GM12892 (cell line): Measurements from ENCODE around the gene TMEM255B.

Source experiments
- DNase-seq: peaks from one replicate; pipeline ENCODE4 v3.0.0; 2011; ENCODE audit not compliant: insufficient read length
- FAIRE-seq: peaks from 2 replicates; lab custom pipeline; 2011; peaks lifted over from hg19 to GRCh38; lab: Jason Lieb, UNC
- POLR2A ChIP-seq: IDR thresholded peaks from 2 replicates; pipeline ENCODE4 v1.6.1; 2011; ENCODE audit warnings: low read depth, low read length, control low read depth
- POLR2AphosphoS5 ChIP-seq: IDR thresholded peaks from 2 replicates; pipeline ENCODE4 v1.6.1; 2011; ENCODE audit warnings: low read depth, low read length, control low read depth
- TAF1 ChIP-seq: IDR thresholded peaks from 2 replicates; pipeline ENCODE4 v1.6.1; 2011; ENCODE audit warnings: low read depth, mild to moderate bottlenecking, control low read depth, low read length, borderline replicate concordance

Gene TMEM255B

GRCh38 chr13:113796964-113797676 lies 38.1 kb downstream of the TMEM255B start:
- TF ChIP-seq POLR2AphosphoS5 (no peak), TAF1 (no peak), POLR2A (no peak)
- no peak for FAIRE-seq
- no peak for DNase-seq

- TF ChIP-seq POLR2AphosphoS5: no peak
- no peak for TF ChIP-seq POLR2A
- TF ChIP-seq TAF1: no peak
- FAIRE-seq (no peak), DNase-seq (no peak)
Observed at GRCh38 chr13:113798200-113798811, 39.3 kb downstream of the TMEM255B start.

- FAIRE-seq: no peak
- no peak for DNase-seq
- no peak for TF ChIP-seq TAF1
- TF ChIP-seq POLR2A: no peak
- no peak for TF ChIP-seq POLR2AphosphoS5
Observed at GRCh38 chr13:113800576-113800926, 41.5 kb downstream of the TMEM255B start.

- TF ChIP-seq TAF1 (no peak), POLR2AphosphoS5 (no peak), POLR2A (no peak)
- FAIRE-seq: no peak
Observed at GRCh38 chr13:113801289-113801961, 42.4 kb downstream of the TMEM255B start.

GRCh38 chr13:113802090-113802531 lies 43.1 kb downstream of the TMEM255B start:
- no peak for DNase-seq
- no peak for FAIRE-seq
- TF ChIP-seq TAF1 (no peak), POLR2A (no peak), POLR2AphosphoS5 (no peak)

More at GRCh38 chr13:113801289-113801961, 42.4 kb downstream of the TMEM255B start:
- DNase-seq: no peak

GRCh38 chr13:113802761-113803160 lies 43.7 kb downstream of the TMEM255B start:
- TF ChIP-seq POLR2A (no peak), TAF1 (no peak), POLR2AphosphoS5 (no peak)
- FAIRE-seq: no peak
- no peak for DNase-seq

- TF ChIP-seq TAF1 (no peak), POLR2AphosphoS5 (no peak), POLR2A (no peak)
- no peak for FAIRE-seq
- DNase-seq: no peak
Observed at GRCh38 chr13:113803409-113804016, 44.5 kb downstream of the TMEM255B start.

GRCh38 chr13:113804017-113804702 lies 45.1 kb downstream of the TMEM255B start:
- DNase-seq: no peak
- TF ChIP-seq POLR2A (no peak), POLR2AphosphoS5 (no peak), TAF1 (no peak)
- no peak for FAIRE-seq

GRCh38 chr13:113804703-113805430 lies 45.8 kb downstream of the TMEM255B start:
- TF ChIP-seq TAF1 (no peak), POLR2A (no peak), POLR2AphosphoS5 (no peak)
- DNase-seq: no peak
- no peak for FAIRE-seq

GRCh38 chr13:113805431-113806103 lies 46.5 kb downstream of the TMEM255B start:
- DNase-seq: no peak
- no peak for FAIRE-seq
- TF ChIP-seq POLR2AphosphoS5: no peak
- TF ChIP-seq TAF1: no peak
- no peak for TF ChIP-seq POLR2A

GRCh38 chr13:113806104-113806471 lies 47.1 kb downstream of the TMEM255B start:
- DNase-seq: no peak
- TF ChIP-seq POLR2AphosphoS5: no peak
- no peak for TF ChIP-seq POLR2A
- TF ChIP-seq TAF1: no peak
- FAIRE-seq: no peak
